Fibroblast of pulmonary artery (primary cell): ENCODE measurements around the gene CITED2.

Source experiments
- DNase-seq: peaks from one replicate; pipeline ENCODE4 v3.0.0-alpha.2; 2010; ENCODE audit warnings: low read depth
- H3K4me3 ChIP-seq: replicated peaks from 2 replicates; pipeline ENCODE4 v1.5.1; 2011; ENCODE audit warnings: low read depth, mild to moderate bottlenecking, control low read depth, low read length, moderate library complexity
- CTCF ChIP-seq: IDR thresholded peaks from 2 replicates; pipeline ENCODE4 v1.5.1; 2011; ENCODE audit warnings: mild to moderate bottlenecking, control low read depth, low read length, inconsistent platforms; ENCODE audit errors: missing control alignments

Gene CITED2

GRCh38 chr6:139337001-139337400 lies 37.4 kb downstream of the CITED2 start:
- no peak for DNase-seq
- no peak overlapping the region for H3K4me3 ChIP-seq

GRCh38 chr6:139336488-139336887 lies 38.0 kb downstream of the CITED2 start:
- no peak overlapping the region for H3K4me3 ChIP-seq
- peak; percentile 77 for DNase-seq
- TF ChIP-seq CTCF = no peak

More at GRCh38 chr6:139337001-139337400, 37.4 kb downstream of the CITED2 start:
- no peak for TF ChIP-seq CTCF

- no peak for DNase-seq
- no peak for TF ChIP-seq CTCF
- H3K4me3 ChIP-seq = no peak overlapping the region
These were observed 38.8 kb downstream of the CITED2 start for GRCh38 chr6:139335447-139336210.

GRCh38 chr6:139334806-139335446 lies 39.5 kb downstream of the CITED2 start:
- H3K4me3 ChIP-seq = no peak overlapping the region
- DNase-seq = peak; percentile 97
- no peak for TF ChIP-seq CTCF

GRCh38 chr6:139330826-139331500 lies 43.5 kb downstream of the CITED2 start:
- DNase-seq = peak; percentile 44
- no peak overlapping the region for H3K4me3 ChIP-seq
- TF ChIP-seq CTCF = no peak

- DNase-seq = no peak
- no peak for TF ChIP-seq CTCF
- no peak overlapping the region for H3K4me3 ChIP-seq
These were observed 44.1 kb downstream of the CITED2 start for GRCh38 chr6:139330306-139330705.
